H1 (cell line): ENCODE results near the gene MYOM1. TPM values are rescaled to one million over a fixed set of nuclear protein-coding genes. Genes with fewer than 3 reads are reported as not detected.

Experiments
- ATF2 ChIP-seq: IDR thresholded peaks from 2 replicates; pipeline ENCODE4 v1.6.1; 2012; ENCODE audit warnings: low read length, inconsistent platforms
- BACH1 ChIP-seq: IDR thresholded peaks from 2 replicates; pipeline ENCODE4 v1.6.1; 2012; ENCODE audit warnings: low read length, improper control_type of control experiment
- CBX5 ChIP-seq: fragments of 300-800, 300-1000 bp; sonication (generic); IDR thresholded peaks from 2 replicates; pipeline ENCODE4 v1.7.1; 2016; ENCODE audit warnings: antibody characterized with exemption, low read length, low read depth
- CHD1 ChIP-seq: IDR thresholded peaks from 2 replicates; pipeline ENCODE4 v1.6.1; 2012; ENCODE audit warnings: low read depth, low read length, improper control_type of control experiment
- CHD7 ChIP-seq: fragments of 300-600 bp; sonication (generic); IDR thresholded peaks from 2 replicates; pipeline ENCODE4 v1.7.1; 2012; ENCODE audit warnings: low read length, moderate library complexity, mild to moderate bottlenecking, inconsistent platforms; ENCODE audit not compliant: insufficient replicate concordance
- CTBP2 ChIP-seq: IDR thresholded peaks from 2 replicates; pipeline ENCODE4 v1.7.0; 2011; ENCODE audit warnings: borderline replicate concordance, mild to moderate bottlenecking, moderate library complexity, mixed read lengths, low read length; ENCODE audit not compliant: insufficient read depth, insufficient read length
- MAFK ChIP-seq: IDR thresholded peaks from 2 replicates; pipeline ENCODE4 v1.6.1; 2012; ENCODE audit warnings: low read depth, mild to moderate bottlenecking, improper control_type of control experiment, low read length
- RXRA ChIP-seq: IDR thresholded peaks from 2 replicates; pipeline ENCODE4 v1.6.1; 2011; ENCODE audit warnings: low read depth, mild to moderate bottlenecking, low read length, moderate library complexity; ENCODE audit not compliant: insufficient read depth
- SIRT6 ChIP-seq: IDR thresholded peaks from one replicate; pipeline ENCODE4 v1.7.1; 2012; ENCODE audit warnings: low read length, inconsistent platforms
- TAF7 ChIP-seq: optimal IDR thresholded peaks from 2 replicates; pipeline ENCODE3; 2011; ENCODE audit warnings: low read depth, mild to moderate bottlenecking, inconsistent platforms, low read length, moderate library complexity, borderline replicate concordance
- polyA plus RNA-seq, 7 experiments: library from polyadenylated mRNA; depleted of rRNA in 3 of 7; stranded (reverse) in 5 of 7; unstranded in 2 of 7; fragments of >200 nt in 5 of 7; fragments of 200-250 nt in 2 of 7; gene quantifications; 1 replicate in 5 of 7; 2 replicates in 1 of 7; 4 replicates in 1 of 7; pipeline versions ENCODE4 v1.2.1 to v1.2.3, GENCODE V29; 2011 to 2013; ENCODE audit warnings: missing spikeins in 2 of 7, mixed read lengths in 2 of 7
- total RNA-seq: library from RNA; stranded (reverse); fragmentation: NEBNext Ultra II Directional; extraction: Animal tissue kit (Norgen Biotek cat#: 25700); gene quantifications from 2 replicates; pipeline ENCODE4 v1.2.1, GENCODE V29; 2021

The MYOM1 gene
- total and polyA plus RNA-seq, 2 of the 8 experiments (the other 6 are each of a cell fraction or from before 2014, with no cell fraction given), result 0.06 to 0.32 TPM

- TF ChIP-seq CHD7 (no peak), SIRT6 (no peak), CHD1 (no peak), CBX5 (no peak), TAF7 (no peak), ATF2 (no peak), BACH1 (no peak), MAFK (no peak), CTBP2 (no peak), RXRA (no peak)
Measured at GRCh38 chr18:3193331-3193730, 26.4 kb downstream of the MYOM1 start (continued).
